H1 (cell line): ENCODE measurements around the gene MRPL42. TPM values are rescaled to one million over a fixed set of nuclear protein-coding genes. Genes with fewer than 3 reads are reported as not detected.

Source experiments
- CTCF ChIA-PET: fragments of 300-600 bp; sonication (Branson Sonifier 250); formaldehyde crosslinking; loops from one replicate; lab custom pipeline; 2021; ENCODE audit not compliant: partially characterized antibody; lab: Charles Lee
- POLR2A ChIA-PET: fragments of 300-600 bp; sonication (Branson Sonifier 250); formaldehyde crosslinking; loops from one replicate; lab custom pipeline; 2021; ENCODE audit warnings: inconsistent platforms; ENCODE audit not compliant: partially characterized antibody; lab: Charles Lee
- DNase-seq, 2 experiments: peaks; one replicate each; pipeline versions ENCODE4 v3.0.0 to v3.0.0-alpha.2; 2010 to 2022; ENCODE audit warnings: low spot score in 2 of 2, low read depth in 1 of 2, mixed read lengths in 1 of 2
- FAIRE-seq: peaks from 2 replicates; lab custom pipeline; 2011; peaks lifted over from hg19 to GRCh38; lab: Jason Lieb, UNC
- H2AFZ ChIP-seq: 2 replicates; pipeline ENCODE4 v1.8.1; 2012; ENCODE audit warnings: low read length, inconsistent platforms
- H2AK5ac ChIP-seq: 2 replicates; pipeline ENCODE4 v1.6.1; 2013; ENCODE audit warnings: low read depth, low read length
- H2BK120ac ChIP-seq: replicated peaks from 2 replicates; pipeline ENCODE3; 2013; ENCODE audit warnings: low read depth, low read length, inconsistent platforms
- H2BK12ac ChIP-seq: 2 replicates; pipeline ENCODE4 v1.6.1; 2013; ENCODE audit warnings: low read depth, low read length
- H2BK15ac ChIP-seq: 2 replicates; pipeline ENCODE4 v1.6.1; 2013; ENCODE audit warnings: low read length
- H2BK20ac ChIP-seq: 2 replicates; pipeline ENCODE4 v1.6.1; 2013; ENCODE audit warnings: low read length
- H2BK5ac ChIP-seq: 2 replicates; pipeline ENCODE4 v1.6.1; 2013; ENCODE audit warnings: low read depth, low read length
- H3K14ac ChIP-seq: 2 replicates; pipeline ENCODE4 v1.6.1; 2013; ENCODE audit warnings: inconsistent platforms; ENCODE audit not compliant: insufficient read length
- H3K18ac ChIP-seq: 2 replicates; pipeline ENCODE4 v1.6.1; 2013; ENCODE audit warnings: low read length; ENCODE audit errors: extremely low read depth
- H3K23ac ChIP-seq: 2 replicates; pipeline ENCODE4 v1.6.1; 2013; ENCODE audit warnings: inconsistent platforms; ENCODE audit not compliant: insufficient read length
- H3K23me2 ChIP-seq: 2 replicates; pipeline ENCODE4 v1.6.1; 2013; ENCODE audit warnings: low read depth, low read length
- H3K27ac ChIP-seq: 2 replicates; pipeline ENCODE4 v1.6.1; 2011; ENCODE audit warnings: low read depth, low read length, inconsistent platforms
- H3K27me3 ChIP-seq, 4 experiments: replicated peaks in 1 of 4; 1 replicate in 1 of 4; 2 replicates in 3 of 4; pipeline versions ENCODE4 v1.6.1 to v1.8.1; 2011 to 2013; ENCODE audit warnings: low read length in 3 of 4, mild to moderate bottlenecking in 3 of 4, inconsistent platforms in 2 of 4, mixed read lengths in 2 of 4, moderate library complexity in 1 of 4; ENCODE audit not compliant: control insufficient read depth in 3 of 4, insufficient read depth in 3 of 4; ENCODE audit errors: extremely low read depth in 1 of 4
- H3K36me3 ChIP-seq, 4 experiments: 2 replicates each; pipeline versions ENCODE4 v1.6.1 to v1.8.1; 2011 to 2013; ENCODE audit warnings: mild to moderate bottlenecking in 4 of 4, low read length in 3 of 4, moderate library complexity in 2 of 4, control low read depth in 1 of 4, inconsistent platforms in 1 of 4; ENCODE audit not compliant: insufficient read depth in 4 of 4, control insufficient read depth in 2 of 4
- H3K4ac ChIP-seq: replicated peaks from 2 replicates; pipeline ENCODE3; 2013; ENCODE audit warnings: low read length, low read depth, mixed read lengths, inconsistent platforms; ENCODE audit not compliant: insufficient read length
- H3K4me1 ChIP-seq, 4 experiments: replicated peaks in 1 of 4; 1 replicate in 1 of 4; 2 replicates in 3 of 4; pipeline versions ENCODE4 v1.6.1 to v1.8.1; 2011 to 2013; ENCODE audit warnings: low read length in 3 of 4, inconsistent platforms in 2 of 4, mixed read lengths in 1 of 4; ENCODE audit not compliant: insufficient read depth in 4 of 4, control insufficient read depth in 3 of 4
- H3K4me2 ChIP-seq, 2 experiments: 2 replicates each; pipeline versions ENCODE4 v1.6.1 to v1.8.1; 2011 to 2013; ENCODE audit warnings: low read depth in 2 of 2, low read length in 2 of 2, control low read depth in 1 of 2, inconsistent platforms in 1 of 2, mild to moderate bottlenecking in 1 of 2; ENCODE audit not compliant: insufficient read depth in 1 of 2
- H3K4me3 ChIP-seq, 4 experiments: fragments of 200-600, 300-600 bp in 1 of 4; sonication (generic), shearing (Covaris generic), sonication (Bioruptor Twin) in 1 of 4; 2 replicates each; pipeline versions ENCODE4 v1.5.1 to v1.8.1; 2011 to 2016; ENCODE audit warnings: low read length in 4 of 4, low read depth in 3 of 4, control low read depth in 2 of 4, inconsistent platforms in 2 of 4, mild to moderate bottlenecking in 2 of 4, mixed read lengths in 1 of 4, moderate library complexity in 1 of 4; ENCODE audit not compliant: insufficient read depth in 2 of 4; ENCODE audit errors: extremely low read depth in 1 of 4
- H3K56ac ChIP-seq: replicated peaks from 2 replicates; pipeline ENCODE3; 2013; ENCODE audit warnings: low read depth, mild to moderate bottlenecking, mixed read lengths, low read length, inconsistent platforms; ENCODE audit not compliant: insufficient read length
- H3K79me1 ChIP-seq: 2 replicates; pipeline ENCODE4 v1.6.1; 2013; ENCODE audit warnings: low read depth, low read length, control low read depth
- H3K79me2 ChIP-seq, 2 experiments: 2 replicates each; pipeline versions ENCODE4 v1.6.1 to v1.8.1; 2012 to 2013; ENCODE audit warnings: low read length in 2 of 2, mild to moderate bottlenecking in 2 of 2, inconsistent platforms in 1 of 2; ENCODE audit not compliant: insufficient read depth in 2 of 2, control insufficient read depth in 1 of 2
- H3K9ac ChIP-seq, 4 experiments: replicated peaks in 1 of 4; 1 replicate in 1 of 4; 2 replicates in 3 of 4; pipeline versions ENCODE4 v1.6.1 to v1.8.1; 2011 to 2013; ENCODE audit warnings: low read depth in 3 of 4, low read length in 3 of 4, control low read depth in 2 of 4, mild to moderate bottlenecking in 2 of 4, moderate library complexity in 2 of 4, inconsistent platforms in 1 of 4; ENCODE audit errors: extremely low read depth in 1 of 4
- H3K9me3 ChIP-seq, 2 experiments: 2 replicates each; pipeline versions ENCODE4 v1.6.1 to v1.8.1; 2012 to 2013; ENCODE audit warnings: mild to moderate bottlenecking in 2 of 2, moderate library complexity in 2 of 2, control low read depth in 1 of 2, inconsistent platforms in 1 of 2, low read depth in 1 of 2, low read length in 1 of 2, mixed read lengths in 1 of 2; ENCODE audit not compliant: insufficient read depth in 2 of 2
- H4K20me1 ChIP-seq, 2 experiments: replicated peaks in 1 of 2; 2 replicates each; pipeline versions ENCODE3 to v1.8.1; 2011 to 2013; ENCODE audit warnings: inconsistent platforms in 2 of 2, low read length in 2 of 2, mild to moderate bottlenecking in 1 of 2; ENCODE audit not compliant: insufficient read depth in 2 of 2, control insufficient read depth in 1 of 2
- H4K5ac ChIP-seq: 2 replicates; pipeline ENCODE4 v1.6.1; 2013; ENCODE audit warnings: low read length, low read depth, mixed read lengths, inconsistent platforms; ENCODE audit not compliant: insufficient read length
- H4K8ac ChIP-seq: 2 replicates; pipeline ENCODE4 v1.8.0; 2013; ENCODE audit warnings: mild to moderate bottlenecking, moderate library complexity, low read length, inconsistent platforms; ENCODE audit not compliant: insufficient read depth; ENCODE audit errors: extremely low read depth
- H4K91ac ChIP-seq: replicated peaks from 2 replicates; pipeline ENCODE3; 2013; ENCODE audit warnings: low read length, mixed read lengths, inconsistent platforms; ENCODE audit not compliant: insufficient read length
- ATF3 ChIP-seq: IDR thresholded peaks from 2 replicates; pipeline ENCODE4 v1.6.1; 2011; ENCODE audit warnings: low read depth, mild to moderate bottlenecking, low read length; ENCODE audit not compliant: insufficient read depth
- CHD1 ChIP-seq: IDR thresholded peaks from 2 replicates; pipeline ENCODE4 v1.6.1; 2012; ENCODE audit warnings: low read depth, low read length, improper control_type of control experiment
- EP300 ChIP-seq, 2 experiments: IDR thresholded peaks; 1 replicate in 1 of 2; 2 replicates in 1 of 2; pipeline ENCODE4 v1.6.1; 2011 to 2012; ENCODE audit warnings: low read depth in 2 of 2, low read length in 2 of 2, mild to moderate bottlenecking in 2 of 2, borderline replicate concordance in 1 of 2, inconsistent platforms in 1 of 2, moderate library complexity in 1 of 2
- JUN ChIP-seq: IDR thresholded peaks from 2 replicates; pipeline ENCODE4 v1.6.1; 2011; ENCODE audit warnings: low read depth, mild to moderate bottlenecking, improper control_type of control experiment, low read length
- KDM1A ChIP-seq: fragments of 200-600, 300-600 bp; sonication (generic); IDR thresholded peaks from 2 replicates; pipeline ENCODE4 v1.7.1; 2016; ENCODE audit warnings: mild to moderate bottlenecking, low read length, borderline replicate concordance
- KDM5A ChIP-seq: fragments of 200-600 bp; IDR thresholded peaks from 2 replicates; pipeline ENCODE4 v1.7.1; 2012; ENCODE audit warnings: mild to moderate bottlenecking, low read length, inconsistent platforms, mixed read lengths
- NRF1 ChIP-seq: IDR thresholded peaks from 2 replicates; pipeline ENCODE4 v1.6.1; 2011; ENCODE audit warnings: mild to moderate bottlenecking, low read depth, low read length, improper control_type of control experiment
- POLR2AphosphoS5 ChIP-seq: IDR thresholded peaks from 2 replicates; pipeline ENCODE4 v1.6.1; 2011; ENCODE audit warnings: low read depth, low read length
- RXRA ChIP-seq: IDR thresholded peaks from 2 replicates; pipeline ENCODE4 v1.6.1; 2011; ENCODE audit warnings: low read depth, mild to moderate bottlenecking, low read length, moderate library complexity; ENCODE audit not compliant: insufficient read depth
- SIRT6 ChIP-seq: IDR thresholded peaks from one replicate; pipeline ENCODE4 v1.7.1; 2012; ENCODE audit warnings: low read length, inconsistent platforms
- SP1 ChIP-seq: IDR thresholded peaks from 2 replicates; pipeline ENCODE4 v1.6.1; 2011; ENCODE audit warnings: low read depth, low read length
- SP4 ChIP-seq: IDR thresholded peaks from 2 replicates; pipeline ENCODE4 v1.6.1; 2012; ENCODE audit warnings: low read length, inconsistent platforms
- TBP ChIP-seq: IDR thresholded peaks from 2 replicates; pipeline ENCODE4 v1.6.1; 2011; ENCODE audit warnings: low read depth, low read length, improper control_type of control experiment
- USF2 ChIP-seq: IDR thresholded peaks from 2 replicates; pipeline ENCODE4 v1.6.1; 2011; ENCODE audit warnings: low read length, improper control_type of control experiment
- WGBS, 2 experiments: shearing (Covaris generic) in 1 of 2; methylation state at CpG; one replicate each; pipeline versions ENCODE4 v1.1.6 to v1.1.7; 2013 to 2015; ENCODE audit warnings: low lambda C conversion rate in 2 of 2, mixed read lengths in 2 of 2, inconsistent platforms in 1 of 2, low coverage in 1 of 2, missing lambda C conversion rate in 1 of 2; ENCODE audit not compliant: insufficient replicate concordance in 2 of 2, insufficient coverage in 1 of 2, insufficient read length in 1 of 2; ENCODE audit errors: extremely low coverage in 1 of 2, missing lambda C conversion rate in 1 of 2; 5-methylcytosine and 5-hydroxymethylcytosine counted together
- polyA plus RNA-seq, 7 experiments: library from polyadenylated mRNA; depleted of rRNA in 3 of 7; stranded (reverse) in 5 of 7; unstranded in 2 of 7; fragments of >200 nt in 5 of 7; fragments of 200-250 nt in 2 of 7; gene quantifications; 1 replicate in 5 of 7; 2 replicates in 1 of 7; 4 replicates in 1 of 7; pipeline versions ENCODE4 v1.2.1 to v1.2.3, GENCODE V29; 2011 to 2013; ENCODE audit warnings: missing spikeins in 2 of 7, mixed read lengths in 2 of 7
- total RNA-seq: library from RNA; stranded (reverse); fragmentation: NEBNext Ultra II Directional; extraction: Animal tissue kit (Norgen Biotek cat#: 25700); gene quantifications from 2 replicates; pipeline ENCODE4 v1.2.1, GENCODE V29; 2021

MRPL42 gene
- total and polyA plus RNA-seq, 2 of the 8 experiments (the other 6 are each of a cell fraction or from before 2014, with no cell fraction given) = 110 to 176 TPM

- no peak overlapping the region for H3K4ac ChIP-seq
- no peak overlapping the region for H3K4me2 ChIP-seq
- FAIRE-seq (no peak), DNase-seq (no peak)
- CTCF ChIA-PET = interaction anchor here (0.9 to 8.4 kb wide), 4 partner anchors 15 to 583 kb away, joined by 3 to 63 read pairs (median 26); no protein-coding TSS in a partner anchor
- POLR2A ChIA-PET = interaction anchor here (0.9 kb wide), 1 partner anchor 10 kb away, joined by 4 read pairs; no protein-coding TSS in a partner anchor
- H2BK5ac ChIP-seq = no peak overlapping the region
- no peaks in the 10 kb centered on the region for H3K79me1 ChIP-seq
- H3K23me2 ChIP-seq = no peaks in the 10 kb centered on the region
- no peak overlapping the region for H3K4me3 ChIP-seq
- H2BK20ac ChIP-seq = no peak overlapping the region
- 91% methylated on average over 5 of the region's 5 CpGs; no CpG with 5 or more reads in 1 of the 2 experiments for WGBS, 2 experiments
- H4K91ac ChIP-seq = no peak overlapping the region
- no peak overlapping the region for H2BK120ac ChIP-seq
- H2BK12ac ChIP-seq = no peak overlapping the region
- H3K27ac ChIP-seq = no peak overlapping the region
- H3K9me3 ChIP-seq = no peaks in the 10 kb centered on the region
- no peak overlapping the region for H2AFZ ChIP-seq
- no peaks in the 10 kb centered on the region for H3K79me2 ChIP-seq
- TF ChIP-seq SP4 (no peak), ATF3 (no peak), POLR2AphosphoS5 (no peak), CHD1 (no peak), JUN (no peak), SIRT6 (no peak), TBP (no peak), EP300 (IDR thresholded peaks at IDR 0.05; ENCODE audit: borderline replicate concordance in 1 of 2, low read depth in 2 of 2, low read length in 2 of 2) (no peak), KDM5A (no peak), SP1 (no peak), USF2 (no peak), RXRA (no peak), KDM1A (no peak), NRF1 (no peak)
- no peaks in the 10 kb centered on the region for H4K20me1 ChIP-seq
- H3K9ac ChIP-seq = no peak overlapping the region
- no peak overlapping the region for H3K23ac ChIP-seq
- H4K5ac ChIP-seq = no peak overlapping the region
- H2BK15ac ChIP-seq = no peak overlapping the region
- H4K8ac ChIP-seq = no peak overlapping the region
- no peak overlapping the region for H3K18ac ChIP-seq
- H3K14ac ChIP-seq = no peak overlapping the region
- H3K36me3 ChIP-seq = no peaks in the 10 kb centered on the region
- no peaks in the 10 kb centered on the region; a peak in 3 of 7 replicates for H3K4me1 ChIP-seq
- no peaks in the 10 kb centered on the region for H3K27me3 ChIP-seq
- no peak overlapping the region for H2AK5ac ChIP-seq
- H3K56ac ChIP-seq = no peak overlapping the region
Observed at GRCh38 chr12:93518725-93519124, 51.4 kb downstream of the MRPL42 start.
